Omental fat pad (tissue), 4 donors: ENCODE data around the gene SVIL. TPM values are rescaled to one million over a fixed set of nuclear protein-coding genes. Genes with fewer than 3 reads are reported as not detected.
"Not testable (repeated sequence)": the region's sequence is repeated elsewhere in the genome, so short reads cannot be mapped to it uniquely, and the experiment has no call there.

Experiments
- ATAC-seq: fragments of 150-250 bp; one replicate; pipeline ENCODE4 v1.9.1; 2016; ENCODE audit warnings: mild to moderate bottlenecking, moderate library complexity; ENCODE audit not compliant: low FRiP score
- DNase-seq: peaks from one replicate; pipeline ENCODE4 v3.0.0-alpha.2; 2019; ENCODE audit warnings: low spot score
- total RNA-seq, 4 donors: library from RNA; depleted of rRNA; stranded (reverse); fragments of >200 nt; gene quantifications; one replicate each; pipeline ENCODE4 v1.1.0, GENCODE V29; 2016
- TF ChIP-seq, protein P1 (sequence below), 3 donors: fragments of 450-650 bp; IDR thresholded peaks; one replicate each; pipeline ENCODE4 v1.5.1; 2016 to 2017; ENCODE audit warnings: antibody characterized with exemption in 3 of 3, mild to moderate bottlenecking in 3 of 3, moderate library complexity in 2 of 3

Gene SVIL
- total RNA-seq, 4 donors from 2014 or later, result 22.8 to 44.4 (median 30.5) TPM

DNA sequence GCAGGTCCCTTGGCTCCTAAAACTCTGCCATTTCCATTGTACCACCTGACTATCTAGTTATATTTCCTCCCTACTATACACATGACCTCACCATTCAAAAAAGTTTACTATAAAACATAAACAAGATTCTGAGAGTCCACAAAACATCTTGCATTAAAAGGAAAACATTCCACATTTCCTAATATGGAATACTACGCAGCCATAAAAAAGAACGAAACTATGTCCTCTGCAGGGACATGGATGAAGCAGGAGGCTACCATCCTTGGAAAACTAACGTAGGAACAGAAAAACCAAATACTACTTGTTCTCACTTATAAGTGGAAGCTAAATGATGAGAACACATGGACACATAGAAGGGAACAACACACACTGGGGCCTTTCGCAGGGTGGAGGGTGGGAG is 48.3 kb downstream of the SVIL start:
- ATAC-seq (no peak), DNase-seq (no peak)
- TF ChIP-seq, protein P1, sequence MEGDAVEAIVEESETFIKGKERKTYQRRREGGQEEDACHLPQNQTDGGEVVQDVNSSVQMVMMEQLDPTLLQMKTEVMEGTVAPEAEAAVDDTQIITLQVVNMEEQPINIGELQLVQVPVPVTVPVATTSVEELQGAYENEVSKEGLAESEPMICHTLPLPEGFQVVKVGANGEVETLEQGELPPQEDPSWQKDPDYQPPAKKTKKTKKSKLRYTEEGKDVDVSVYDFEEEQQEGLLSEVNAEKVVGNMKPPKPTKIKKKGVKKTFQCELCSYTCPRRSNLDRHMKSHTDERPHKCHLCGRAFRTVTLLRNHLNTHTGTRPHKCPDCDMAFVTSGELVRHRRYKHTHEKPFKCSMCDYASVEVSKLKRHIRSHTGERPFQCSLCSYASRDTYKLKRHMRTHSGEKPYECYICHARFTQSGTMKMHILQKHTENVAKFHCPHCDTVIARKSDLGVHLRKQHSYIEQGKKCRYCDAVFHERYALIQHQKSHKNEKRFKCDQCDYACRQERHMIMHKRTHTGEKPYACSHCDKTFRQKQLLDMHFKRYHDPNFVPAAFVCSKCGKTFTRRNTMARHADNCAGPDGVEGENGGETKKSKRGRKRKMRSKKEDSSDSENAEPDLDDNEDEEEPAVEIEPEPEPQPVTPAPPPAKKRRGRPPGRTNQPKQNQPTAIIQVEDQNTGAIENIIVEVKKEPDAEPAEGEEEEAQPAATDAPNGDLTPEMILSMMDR (IDR thresholded peaks at IDR 0.05), result no peak

GRCh38 chr10:29585488-29585976 is 49.2 kb downstream of the SVIL start:
- ATAC-seq (no peak), DNase-seq (no peak)
- TF ChIP-seq, protein P1 (IDR thresholded peaks at IDR 0.05), result no peak

- ATAC-seq (no peak), DNase-seq (no peak)
- TF ChIP-seq, protein P1 (IDR thresholded peaks at IDR 0.05), result no peak
Measured at GRCh38 chr10:29584436-29584835, 50.3 kb downstream of the SVIL start.

- ATAC-seq, result no peak
- TF ChIP-seq, protein P1 (IDR thresholded peaks at IDR 0.05), result no peak
- no peak for DNase-seq
Measured at GRCh38 chr10:29583674-29584073, 51.1 kb downstream of the SVIL start.

GRCh38 chr10:29582769-29583168 is 52.0 kb downstream of the SVIL start:
- ATAC-seq, DNase-seq: not testable (repeated sequence)

DNA sequence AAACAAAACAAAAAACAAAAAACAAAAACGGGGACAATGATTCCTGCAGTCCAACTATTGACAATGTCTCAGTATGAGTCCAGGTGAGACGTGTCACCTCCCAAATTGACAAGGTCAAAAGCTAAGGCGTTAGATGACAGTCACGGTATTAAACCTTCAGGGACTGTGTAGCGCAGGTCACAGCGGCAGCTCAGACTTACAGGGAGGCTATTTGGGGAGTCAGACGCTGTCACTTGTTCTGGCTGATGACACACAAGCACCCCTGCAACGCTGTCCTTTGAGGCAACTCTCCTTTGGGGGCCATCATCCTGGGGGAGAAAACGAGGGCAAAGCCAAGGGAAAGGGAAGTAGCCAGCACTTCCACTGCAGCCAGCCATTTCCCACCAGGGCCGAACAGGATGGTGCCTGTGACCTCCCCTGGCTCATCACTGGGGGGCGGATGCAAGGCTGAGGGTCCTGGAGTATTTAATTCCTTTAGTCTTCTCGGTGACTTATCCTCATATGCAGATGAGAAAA is 55.3 kb downstream of the SVIL start:
- TF ChIP-seq, protein P1 (IDR thresholded peaks at IDR 0.05), result no peak
- DNase-seq (no peak), ATAC-seq (no peak)

DNA sequence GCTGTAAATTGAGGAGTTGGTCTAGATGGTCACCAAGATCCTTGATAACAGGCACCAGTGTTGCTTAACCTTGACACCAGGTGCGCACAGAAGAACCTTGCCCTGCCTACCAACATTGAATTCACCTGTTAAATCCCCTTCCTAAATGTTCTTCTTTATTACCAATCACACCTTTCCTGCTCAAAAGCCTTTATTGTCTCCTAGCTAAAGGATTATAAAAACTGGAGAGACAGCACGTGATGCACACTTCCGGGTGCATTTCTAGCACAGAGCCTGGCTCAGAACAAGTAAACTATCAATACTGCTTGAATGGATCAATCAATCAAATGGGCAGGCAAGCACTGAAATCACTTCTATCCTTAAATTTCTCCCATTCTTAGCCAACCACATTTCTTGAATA is 56.3 kb downstream of the SVIL start:
- DNase-seq (no peak), ATAC-seq (no peak)
- TF ChIP-seq, protein P1 (IDR thresholded peaks at IDR 0.05), result no peak
